IMR-90 (cell line): ENCODE results near the gene FANCD2OS. TPM values are rescaled to one million over a fixed set of nuclear protein-coding genes. Genes with fewer than 3 reads are reported as not detected.

Experiments used
- ATAC-seq: fragments of 200-7000 bp; cut with Tn5 transposase; 2 replicates; pipeline ENCODE4 v1.9.1; 2020; ENCODE audit warnings: low read depth, mild to moderate bottlenecking, moderate library complexity
- BruUV-seq: library from RNA; stranded (reverse); fragments of 400-500 nt; replicated peaks from 2 replicates; lab custom pipeline; 2021; lab: Mats Ljungman, UMichigan
- CTCF ChIA-PET: fragments of 300-600 bp; formaldehyde crosslinking; extraction: SDS; loops from one replicate; lab custom pipeline; 2021; ENCODE audit warnings: antibody characterized with exemption; lab: Yijun Ruan, JAX
- POLR2A ChIA-PET: fragments of 300-600 bp; sonication (Branson Sonifier 250); formaldehyde crosslinking; loops from one replicate; lab custom pipeline; 2022; ENCODE audit warnings: antibody characterized with exemption; ENCODE audit not compliant: unreplicated experiment; lab: Charles Lee
- DNase-seq: peaks from one replicate; pipeline ENCODE4 v3.0.0; 2013
- H2AFZ ChIP-seq: replicated peaks from 2 replicates; pipeline ENCODE3; 2013; ENCODE audit warnings: low read length, mild to moderate bottlenecking; ENCODE audit not compliant: poor library complexity
- H2AK5ac ChIP-seq: 2 replicates; pipeline ENCODE4 v1.6.1; 2013; ENCODE audit warnings: low read depth, low read length, inconsistent platforms
- H2AK9ac ChIP-seq: replicated peaks from 2 replicates; pipeline ENCODE3; 2013; ENCODE audit warnings: mild to moderate bottlenecking, low read depth, low read length, moderate library complexity; ENCODE audit not compliant: poor library complexity
- H2BK120ac ChIP-seq: 2 replicates; pipeline ENCODE4 v1.6.1; 2013; ENCODE audit warnings: low read depth, low read length, inconsistent platforms
- H2BK15ac ChIP-seq: 3 replicates; pipeline ENCODE4 v1.6.1; 2013; ENCODE audit warnings: low read depth, low read length, inconsistent platforms
- H2BK20ac ChIP-seq: 2 replicates; pipeline ENCODE4 v1.6.1; 2013; ENCODE audit warnings: low read depth, mild to moderate bottlenecking, inconsistent platforms, low read length, moderate library complexity
- H2BK5ac ChIP-seq: 2 replicates; pipeline ENCODE4 v1.6.1; 2013; ENCODE audit warnings: mild to moderate bottlenecking, low read depth, low read length, inconsistent platforms; ENCODE audit not compliant: poor library complexity, severe bottlenecking
- H3K14ac ChIP-seq: replicated peaks from 2 replicates; pipeline ENCODE4 v1.6.1; 2013; ENCODE audit warnings: low read depth, low read length, inconsistent platforms
- H3K18ac ChIP-seq: 2 replicates; pipeline ENCODE4 v1.6.1; 2013; ENCODE audit warnings: low read depth, low read length, control low read depth
- H3K23ac ChIP-seq: 2 replicates; pipeline ENCODE4 v1.6.1; 2013; ENCODE audit warnings: low read depth, low read length, inconsistent platforms
- H3K27ac ChIP-seq: 2 replicates; pipeline ENCODE4 v1.5.1; 2013; ENCODE audit warnings: mild to moderate bottlenecking, control low read depth, low read length; ENCODE audit not compliant: insufficient read depth
- H3K27me3 ChIP-seq: 2 replicates; pipeline ENCODE4 v1.6.1; 2013; ENCODE audit warnings: low read length; ENCODE audit not compliant: control insufficient read depth, insufficient read depth
- H3K36me3 ChIP-seq: 2 replicates; pipeline ENCODE4 v1.6.1; 2013; ENCODE audit warnings: low read length, mixed read lengths; ENCODE audit not compliant: control insufficient read depth, insufficient read depth
- H3K4ac ChIP-seq: 2 replicates; pipeline ENCODE4 v1.6.1; 2013; ENCODE audit warnings: low read depth, low read length, inconsistent platforms
- H3K4me1 ChIP-seq: 2 replicates; pipeline ENCODE4 v1.6.1; 2013; ENCODE audit warnings: low read length, mixed read lengths; ENCODE audit not compliant: control insufficient read depth, insufficient read depth
- H3K4me2 ChIP-seq: 2 replicates; pipeline ENCODE4 v1.6.1; 2013; ENCODE audit warnings: low read depth, mild to moderate bottlenecking, control low read depth, low read length, moderate library complexity
- H3K4me3 ChIP-seq: 2 replicates; pipeline ENCODE4 v1.5.1; 2013; ENCODE audit warnings: low read depth, mild to moderate bottlenecking, control low read depth, low read length, moderate library complexity; ENCODE audit not compliant: insufficient read depth
- H3K56ac ChIP-seq: 2 replicates; pipeline ENCODE4 v1.6.1; 2013; ENCODE audit warnings: low read length, inconsistent platforms; ENCODE audit not compliant: insufficient read depth; ENCODE audit errors: extremely low read depth
- H3K79me1 ChIP-seq, 2 experiments: 2 replicates each; pipeline ENCODE4 v1.6.1; 2013; ENCODE audit warnings: low read length in 2 of 2, inconsistent platforms in 1 of 2, low read depth in 1 of 2
- H3K9ac ChIP-seq: 2 replicates; pipeline ENCODE4 v1.6.1; 2013; ENCODE audit warnings: low read depth, low read length, control low read depth
- H3K9me1 ChIP-seq: 2 replicates; pipeline ENCODE4 v1.6.1; 2013; ENCODE audit warnings: low read length, inconsistent platforms; ENCODE audit not compliant: insufficient read depth
- H3K9me3 ChIP-seq: 2 replicates; pipeline ENCODE4 v1.6.1; 2013; ENCODE audit warnings: low read length; ENCODE audit not compliant: control insufficient read depth, insufficient read depth
- H4K20me1 ChIP-seq: 2 replicates; pipeline ENCODE4 v1.6.1; 2013; ENCODE audit warnings: low read length, inconsistent platforms; ENCODE audit not compliant: insufficient read depth
- H4K5ac ChIP-seq: 2 replicates; pipeline ENCODE4 v1.6.1; 2013; ENCODE audit warnings: mild to moderate bottlenecking, low read depth, low read length, control low read depth
- H4K8ac ChIP-seq, 2 experiments: 2 replicates each; pipeline ENCODE4 v1.6.1; 2013; ENCODE audit warnings: low read depth in 2 of 2, low read length in 2 of 2, control low read depth in 1 of 2, inconsistent platforms in 1 of 2
- H4K91ac ChIP-seq: 2 replicates; pipeline ENCODE4 v1.6.1; 2013; ENCODE audit warnings: low read depth, low read length, inconsistent platforms; ENCODE audit not compliant: insufficient read depth
- BHLHE40 ChIP-seq: fragments of 150-350 bp; IDR thresholded peaks from 2 replicates; pipeline ENCODE4 v1.6.1; 2016; ENCODE audit warnings: mild to moderate bottlenecking, low read depth, low read length
- CTCF ChIP-seq: conservative IDR thresholded peaks from 2 replicates; pipeline ENCODE4 v1.5.1; 2012; ENCODE audit warnings: mild to moderate bottlenecking, low read depth, low read length, improper control_type of control experiment
- MAFK ChIP-seq: IDR thresholded peaks from 2 replicates; pipeline ENCODE4 v1.6.1; 2012; ENCODE audit warnings: low read depth, low read length, improper control_type of control experiment
- MAZ ChIP-seq: IDR thresholded peaks from 2 replicates; pipeline ENCODE4 v1.6.1; 2012; ENCODE audit warnings: low read depth, mild to moderate bottlenecking, low read length, improper control_type of control experiment, moderate library complexity, borderline replicate concordance
- RAD21 ChIP-seq: IDR thresholded peaks from 2 replicates; pipeline ENCODE4 v1.6.1; 2012; ENCODE audit warnings: low read length, improper control_type of control experiment
- RCOR1 ChIP-seq: IDR thresholded peaks from 2 replicates; pipeline ENCODE4 v1.6.1; 2012; ENCODE audit warnings: mild to moderate bottlenecking, low read length, improper control_type of control experiment; ENCODE audit not compliant: insufficient replicate concordance
- SMC3 ChIP-seq: fragments of 150-350 bp; IDR thresholded peaks from 2 replicates; pipeline ENCODE4 v1.6.1; 2016; ENCODE audit warnings: low read depth, mild to moderate bottlenecking, antibody characterized with exemption, low read length, moderate library complexity
- WGBS, 2 experiments: methylation state at CpG; one replicate each; pipeline versions ENCODE4 v1.1.5 to v1.1.7; 2013; ENCODE audit warnings: missing lambda C conversion rate in 2 of 2; ENCODE audit not compliant: insufficient read length in 1 of 2; ENCODE audit errors: extremely low coverage in 2 of 2; 5-methylcytosine and 5-hydroxymethylcytosine counted together
- dilution Hi-C: fragments of 300-500 bp; cut with HindIII; formaldehyde crosslinking; loops from one replicate; pipeline ENCODE4 v1.14.3; 2018; ENCODE audit warnings: low sequenced_read_pairs; ENCODE audit not compliant: unreplicated experiment
- in situ Hi-C: fragments of 300-500 bp; cut with MboI; formaldehyde crosslinking; loops from 3 replicates; pipeline ENCODE4 v1.14.3; 2019; ENCODE audit warnings: low sequenced_read_pairs, inconsistent platforms, mixed read lengths
- intact Hi-C: fragments of 100-400 bp; cut with micrococcal nuclease; formaldehyde crosslinking; loops from 2 replicates; pipeline ENCODE4 v1.10.0; 2022
- polyA plus RNA-seq, 3 experiments: library from polyadenylated mRNA; depleted of rRNA; stranded (reverse); fragments of >200 nt; gene quantifications; 2 replicates each; pipeline ENCODE4 v1.2.3, GENCODE V29; 2012; ENCODE audit warnings: low replicate concordance in 1 of 3
- total RNA-seq: library from RNA; depleted of rRNA; stranded (reverse); fragments of >200 nt; gene quantifications from 2 replicates; pipeline ENCODE4 v1.2.3, GENCODE V29; 2012

FANCD2OS gene
- total and polyA plus RNA-seq, 2 of the 4 experiments (the other 2 are of a cell fraction) = not detected

DNA sequence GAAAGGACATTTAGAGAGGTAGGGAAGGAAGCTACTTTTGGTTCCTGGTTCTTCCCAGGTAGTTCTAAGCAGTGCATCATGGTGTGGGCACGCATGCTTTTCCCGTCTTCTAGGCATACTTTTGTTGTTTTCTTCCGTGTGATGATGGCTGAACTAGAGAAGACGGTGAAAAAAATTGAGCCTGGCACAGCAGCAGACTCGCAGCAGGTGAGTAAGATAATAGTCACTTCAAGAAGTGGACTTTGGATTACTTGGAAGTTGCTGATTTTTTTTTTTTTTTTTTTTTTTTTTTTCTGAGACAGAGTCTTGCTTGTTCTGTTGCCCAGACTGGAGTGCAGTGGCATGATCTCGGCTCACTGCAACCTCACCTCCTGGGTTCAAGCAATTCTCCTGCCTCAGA, 17.9 kb downstream of the FANCD2OS start:
- no peak overlapping the region for H3K56ac ChIP-seq
- ChIA-PET CTCF (no interaction called here), POLR2A (no interaction called here)
- no peaks in the 10 kb centered on the region for H3K79me1 ChIP-seq
- no peak overlapping the region for H3K4me2 ChIP-seq
- H2BK20ac ChIP-seq = no peak overlapping the region
- H3K9me1 ChIP-seq = no peaks in the 10 kb centered on the region; the same call in 1 of the 2 replicates
- H2BK120ac ChIP-seq = no peak overlapping the region
- no peak overlapping the region for H2AK5ac ChIP-seq
- H3K18ac ChIP-seq = no peak overlapping the region
- H2BK15ac ChIP-seq = no peak overlapping the region
- no peak overlapping the region for H2AFZ ChIP-seq
- no peak overlapping the region for H4K8ac ChIP-seq
- no peak overlapping the region for H2BK5ac ChIP-seq
- H2AK9ac ChIP-seq = no peak overlapping the region
- no peak overlapping the region for H3K14ac ChIP-seq
- no peak for DNase-seq
- TF ChIP-seq RCOR1 (no peak), MAZ (no peak), RAD21 (no peak), BHLHE40 (no peak), CTCF (no peak), MAFK (no peak), SMC3 (no peak)
- no peak overlapping the region for H4K5ac ChIP-seq
- no peak overlapping the region for H3K9ac ChIP-seq
- H3K4me3 ChIP-seq = no peak overlapping the region
- intact Hi-C loops (no loop called here), dilution Hi-C loops (no loop called here), in situ Hi-C loops (no loop called here)
- no peaks in the 10 kb centered on the region for H3K9me3 ChIP-seq
- no peak for ATAC-seq
- no peaks in the 10 kb centered on the region for H3K4me1 ChIP-seq
- 80% methylated on average over 1 of the region's 6 CpGs; no CpG with 5 or more reads in 1 of the 2 experiments for WGBS, 2 experiments
- no peak overlapping the region for H3K4ac ChIP-seq
- H4K20me1 ChIP-seq = no peaks in the 10 kb centered on the region
- no peaks in the 10 kb centered on the region for H3K27me3 ChIP-seq
- peaks cover 8% of the 10 kb centered on the region; the same call in 1 of the 2 replicates for H3K36me3 ChIP-seq
- H4K91ac ChIP-seq = no peak overlapping the region
- H3K27ac ChIP-seq = no peak overlapping the region
- BruUV-seq = no TSS peak
- H3K23ac ChIP-seq = no peak overlapping the region
